Hepatocyte (in vitro differentiated cells): ENCODE data around the gene ZNF282.

ENCODE experiments used
- CTCF ChIP-seq: fragments of 200-600 bp; sonication (generic); IDR thresholded peaks from 2 replicates; pipeline ENCODE4 v1.5.1; 2016; ENCODE audit warnings: antibody characterized with exemption, mild to moderate bottlenecking; ENCODE audit not compliant: poor library complexity
- EZH2 ChIP-seq: fragments of 200-600 bp; sonication (generic); IDR thresholded peaks from 2 replicates; pipeline ENCODE4 v1.6.1; 2016; ENCODE audit warnings: antibody characterized with exemption, mild to moderate bottlenecking, borderline replicate concordance

GRCh38 chr7:149171892-149172533, 23.3 kb upstream of the ZNF282 start:
- TF ChIP-seq CTCF = no peak
- TF ChIP-seq EZH2 = no peak
